GM12878 (cell line): ENCODE data around the gene SNCAIP.

Experiments used
- CTCF ChIP-seq, 3 experiments: IDR thresholded peaks in 2 of 3; conservative IDR thresholded peaks in 1 of 3; 2 replicates each; pipeline ENCODE4 v1.5.1; 2011; ENCODE audit warnings: low read depth in 3 of 3, low read length in 3 of 3, mild to moderate bottlenecking in 3 of 3, control low read depth in 2 of 3, moderate library complexity in 2 of 3, inconsistent platforms in 1 of 3, mixed read lengths in 1 of 3; ENCODE audit not compliant: control insufficient read depth in 2 of 3, insufficient read depth in 1 of 3; ENCODE audit errors: extremely low read depth in 1 of 3
- EZH2 ChIP-seq: IDR thresholded peaks from 2 replicates; pipeline ENCODE4 v1.6.1; 2012; ENCODE audit warnings: low read depth, mild to moderate bottlenecking, control low read depth, inconsistent platforms, low read length, borderline replicate concordance; ENCODE audit not compliant: control insufficient read depth
- FOS ChIP-seq: IDR thresholded peaks from 3 replicates; pipeline ENCODE4 v1.6.1; 2011; ENCODE audit warnings: borderline replicate concordance; ENCODE audit not compliant: insufficient read length; ENCODE audit errors: extremely low read depth
- NRF1 ChIP-seq: conservative IDR thresholded peaks from 2 replicates; pipeline ENCODE4 v1.6.1; 2011; ENCODE audit warnings: mild to moderate bottlenecking, low read depth, low read length, improper control_type of control experiment
- POLR2AphosphoS5 ChIP-seq: IDR thresholded peaks from 2 replicates; pipeline ENCODE4 v1.6.1; 2011; ENCODE audit warnings: mild to moderate bottlenecking, low read length, inconsistent platforms

GRCh38 chr5:122400938-122401337, 88.9 kb downstream of the SNCAIP start:
- no peak for TF ChIP-seq CTCF (IDR thresholded peaks at IDR 0.05 in 2 of 3, conservative IDR thresholded peaks at IDR 0.05 in 1 of 3; ENCODE audit: control insufficient read depth in 2 of 3, extremely low read depth in 1 of 3, insufficient read depth in 1 of 3, low read depth in 3 of 3, low read length in 3 of 3)
- no peak for TF ChIP-seq POLR2AphosphoS5
- TF ChIP-seq EZH2 = no peak
- TF ChIP-seq NRF1 = no peak
- TF ChIP-seq FOS = no peak
